ENCODE data around the gene PNKP. TPM values are rescaled to one million over a fixed set of nuclear protein-coding genes. Genes with fewer than 3 reads are reported as not detected.

PNKP gene
- 67.9 and 72.8 TPM in 2 replicates for total RNA-seq

GRCh38 chr19:49866933-49867782 lies at the start of gene PNKP:
Gene PNKP, minus strand, starts transcription at chr19:49867576. Its CDS starts 372 bp downstream, at chr19:49867204.

GRCh38 chr19:49896863-49897621 lies 29.7 kb upstream of the PNKP start, which contains the start of gene IL4I1:
Gene IL4I1, minus strand, starts transcription at chr19:49896887. Its CDS starts 727 bp downstream, at chr19:49896160.

GRCh38 chr19:49877020-49877878 lies 9.9 kb upstream of the PNKP start, which contains the start of the genes AKT1S1 and TBC1D17:
Gene AKT1S1, minus strand, starts transcription at chr19:49877355. Its CDS starts 4,060 bp downstream, at chr19:49873295.
Gene TBC1D17, plus strand, starts transcription at chr19:49877702. Its CDS starts 22 bp downstream, at chr19:49877724.

GRCh38 chr19:49850487-49851342 lies 16.7 kb downstream of the PNKP start, which contains the start of gene PTOV1:
Gene PTOV1, plus strand, starts transcription at chr19:49851159.

GRCh38 chr19:49817964-49818648 lies 49.3 kb downstream of the PNKP start, which contains the start of gene MED25:
Gene MED25, plus strand, starts transcription at chr19:49818289. Its CDS starts 53 bp downstream, at chr19:49818342.

GRCh38 chr19:49812997-49813861 lies 54.1 kb downstream of the PNKP start, which contains the start of gene FUZ:
Gene FUZ, minus strand, starts transcription at chr19:49813292. Its CDS starts 186 bp downstream, at chr19:49813106.

Other genes starting within 250 kb of the PNKP start
- gene RRAS, start 227.4 kb downstream of the PNKP start, total RNA-seq: 41.3 and 58.6 TPM in 2 replicates
- gene SCAF1, start 225.4 kb downstream of the PNKP start, total RNA-seq: 17.3 and 18.1 TPM in 2 replicates
- 43.1 and 45.6 TPM in 2 replicates for gene IRF3, start 201.7 kb downstream of the PNKP start, total RNA-seq
- 3.2 and 7.5 TPM in 2 replicates for gene BCL2L12, start 201.6 kb downstream of the PNKP start, total RNA-seq
- 325 and 532 TPM in 2 replicates for gene PRMT1, start 190.3 kb downstream of the PNKP start, total RNA-seq
- 0.66 and 0.87 TPM in 2 replicates for gene ADM5, start 178.0 kb downstream of the PNKP start, total RNA-seq
- gene CPT1C, start 176.5 kb downstream of the PNKP start, total RNA-seq: 15.6 and 25.6 TPM in 2 replicates
- gene TSKS, start 104.3 kb downstream of the PNKP start, total RNA-seq: 0.12 TPM in 1 of 2 replicates, not detected in the other
- 76.3 and 88.5 TPM in 2 replicates for gene AP2A1, start 100.6 kb downstream of the PNKP start, total RNA-seq
- gene FUZ, start 54.3 kb downstream of the PNKP start, total RNA-seq: 19.0 and 25.4 TPM in 2 replicates
- 17.6 and 20.6 TPM in 2 replicates for gene MED25, start 49.3 kb downstream of the PNKP start, total RNA-seq
- gene PTOV1, start 16.4 kb downstream of the PNKP start, total RNA-seq: 44.5 and 60.0 TPM in 2 replicates
- 7.5 and 10.4 TPM in 2 replicates for gene AKT1S1, start 9.8 kb upstream of the PNKP start, total RNA-seq
- 11.6 and 14.7 TPM in 2 replicates for gene TBC1D17, start 10.1 kb upstream of the PNKP start, total RNA-seq
- gene IL4I1, start 29.3 kb upstream of the PNKP start, total RNA-seq: 1.2 and 1.3 TPM in 2 replicates
- 5.1 and 7.9 TPM in 2 replicates for gene ATF5, start 61.6 kb upstream of the PNKP start, total RNA-seq
- 20.6 and 32.6 TPM in 2 replicates for gene NUP62, start 61.9 kb upstream of the PNKP start, total RNA-seq
- gene SIGLEC11, start 93.6 kb upstream of the PNKP start, total RNA-seq: not detected in 2 replicates
- gene VRK3, start 157.8 kb upstream of the PNKP start, total RNA-seq: 23.0 and 26.5 TPM in 2 replicates
- 6.5 and 10.7 TPM in 2 replicates for gene ZNF473, start 158.4 kb upstream of the PNKP start, total RNA-seq